Small intestine (tissue), 7 donors: ENCODE results near the gene SNX17. TPM values are rescaled to one million over a fixed set of nuclear protein-coding genes. Genes with fewer than 3 reads are reported as not detected.
A peak's percentile ranks its signal among the peaks of the same experiment; 100 is the strongest.

Experiments
- DNase-seq, 2 donors: peaks; one replicate each; pipeline versions ENCODE4 v3.0.0 to v3.0.0-alpha.2; 2013
- FAIRE-seq: peaks from 2 replicates; lab custom pipeline; 2012; peaks lifted over from hg19 to GRCh38; lab: Jason Lieb, UNC
- H3K27ac ChIP-seq, 3 donors: one replicate each; pipeline ENCODE4 v1.5.1; 2013; ENCODE audit warnings: low read length in 2 of 3, mild to moderate bottlenecking in 2 of 3, control low read depth in 1 of 3, inconsistent platforms in 1 of 3, low read depth in 1 of 3, moderate library complexity in 1 of 3
- H3K27me3 ChIP-seq, 3 donors: one replicate each; pipeline ENCODE4 v1.6.1; 2013; ENCODE audit warnings: low read length in 3 of 3, inconsistent platforms in 1 of 3; ENCODE audit not compliant: control insufficient read depth in 3 of 3, insufficient read depth in 3 of 3
- H3K36me3 ChIP-seq, 3 donors: one replicate each; pipeline ENCODE4 v1.6.1; 2013; ENCODE audit warnings: low read length in 3 of 3, inconsistent platforms in 1 of 3, low read depth in 1 of 3, mild to moderate bottlenecking in 1 of 3, moderate library complexity in 1 of 3; ENCODE audit not compliant: control insufficient read depth in 3 of 3, insufficient read depth in 2 of 3
- H3K4me1 ChIP-seq, 3 donors: one replicate each; pipeline ENCODE4 v1.6.1; 2013; ENCODE audit warnings: low read length in 2 of 3, inconsistent platforms in 1 of 3, low read depth in 1 of 3, mild to moderate bottlenecking in 1 of 3, moderate library complexity in 1 of 3; ENCODE audit not compliant: control insufficient read depth in 3 of 3, insufficient read depth in 2 of 3
- H3K4me3 ChIP-seq, 3 donors: one replicate each; pipeline ENCODE4 v1.5.1; 2013; ENCODE audit warnings: low read length in 3 of 3, control low read depth in 1 of 3, inconsistent platforms in 1 of 3, low read depth in 1 of 3, mild to moderate bottlenecking in 1 of 3, moderate library complexity in 1 of 3
- H3K9me3 ChIP-seq, 2 donors: one replicate each; pipeline ENCODE4 v1.6.1; 2013; ENCODE audit warnings: low read depth in 1 of 2, low read length in 1 of 2; ENCODE audit not compliant: control insufficient read depth in 2 of 2, insufficient read depth in 1 of 2
- whole genome bisulfite sequencing, 3 donors: extraction: QIAGEN DNeasy Blood & Tissue Kit; methylation state at CpG; one replicate each; pipeline ENCODE4 v1.1.7; 2013; 5-methylcytosine and 5-hydroxymethylcytosine counted together
- polyA plus RNA-seq, 4 donors: library from polyadenylated mRNA; stranded (reverse) in 3 of 4; unstranded in 1 of 4; fragments of 200-250 nt in 3 of 4; fragments of 120-200 nt in 1 of 4; gene quantifications; one replicate each; pipeline versions ENCODE4 v1.2.1 to v1.2.3, GENCODE V29; 2013
- donor health status: healthy with polysubstance abuse.
- donor health status: control.
- donor health status: control.
- donor health status: Bipolar disorder and iron deficiency.
- donor health status: healthy.

Gene SNX17
- polyA plus RNA-seq, 4 donors = 64.6 to 76.6 (median 70.9) TPM

GRCh38 chr2:27400348-27401135 is 30.1 kb downstream of the SNX17 start:
- no peak for DNase-seq
- Histone ChIP-seq H3K9me3 (no peaks in the 10 kb centered on the region), H3K4me3 (no peak overlapping the region), H3K4me1 (no peaks in the 10 kb centered on the region), H3K27ac (no peak overlapping the region), H3K36me3 (peaks cover 0 to 33% (median 0%) of the 10 kb centered on the region in 3 donors), H3K27me3 (no peaks in the 10 kb centered on the region)
- WGBS, 3 donors = 93 to 97% (median 96%) methylated on average over 2 of the region's 2 CpGs
- FAIRE-seq = no peak

GRCh38 chr2:27407798-27408491 is 37.5 kb downstream of the SNX17 start:
- no peak for FAIRE-seq
- Histone ChIP-seq H3K4me1 (peaks cover 0 to 6% (median 5%) of the 10 kb centered on the region in 3 donors), H3K4me3 (peak overlapping the region; percentile 15 to 91 (median 89)), H3K36me3 (peaks cover 0 to 22% (median 0%) of the 10 kb centered on the region in 3 donors), H3K9me3 (no peaks in the 10 kb centered on the region), H3K27ac (peak overlapping the region in 2 of 3 donors; percentile 8 to 21), H3K27me3 (no peaks in the 10 kb centered on the region)
- peak; percentile 50 to 60 for DNase-seq
- WGBS, 3 donors = 46 to 51% (median 51%) methylated on average over 16 of the region's 16 CpGs

GRCh38 chr2:27408601-27409320 is 38.3 kb downstream of the SNX17 start:
- Histone ChIP-seq H3K27ac (peak overlapping the region; percentile 42 to 85 (median 66)), H3K36me3 (peaks cover 0 to 20% (median 0%) of the 10 kb centered on the region in 3 donors), H3K9me3 (no peaks in the 10 kb centered on the region), H3K27me3 (no peaks in the 10 kb centered on the region), H3K4me3 (peak overlapping the region; percentile 89 to 99 (median 91)), H3K4me1 (peaks cover 0 to 6% (median 5%) of the 10 kb centered on the region in 3 donors)
- FAIRE-seq (no peak), DNase-seq (peak in 1 of 2 donors; percentile 15)
- 0% methylated on average over 29 to 33 of the region's 33 CpGs for WGBS, 3 donors

GRCh38 chr2:27409321-27410073 is 39.1 kb downstream of the SNX17 start, which contains the start of gene PPM1G:
Gene PPM1G, minus strand, starts transcription at chr2:27409591. Its CDS starts 169 bp downstream, at chr2:27409422.
- Histone ChIP-seq H3K27ac (peak within 1 kb of the TSS; percentile 42 to 88 (median 84)), H3K27me3 (no peaks in the 10 kb centered on the region), H3K9me3 (no peaks in the 10 kb centered on the region), H3K36me3 (peaks cover 0 to 15% (median 0%) of the 10 kb centered on the region in 3 donors), H3K4me3 (peak within 1 kb of the TSS; percentile 89 to 99 (median 91)), H3K4me1 (peaks cover 0 to 6% (median 5%) of the 10 kb centered on the region in 3 donors)
- WGBS, 3 donors = 1% methylated on average over 70 to 82 of the region's 82 CpGs
- no peak for FAIRE-seq
- DNase-seq = peak; percentile 94 to 98

GRCh38 chr2:27412419-27413152 is 42.2 kb downstream of the SNX17 start:
- Histone ChIP-seq H3K36me3 (peaks cover 0 to 1% (median 0%) of the 10 kb centered on the region in 3 donors), H3K9me3 (no peaks in the 10 kb centered on the region), H3K27ac (no peak overlapping the region), H3K4me1 (peaks cover 0 to 6% (median 5%) of the 10 kb centered on the region in 3 donors), H3K27me3 (no peaks in the 10 kb centered on the region), H3K4me3 (no peak overlapping the region)
- 79 to 88% (median 84%) methylated on average over 9 of the region's 9 CpGs for WGBS, 3 donors
- no peak for DNase-seq
- FAIRE-seq = no peak

GRCh38 chr2:27416151-27416550 is 45.7 kb downstream of the SNX17 start:
- no peaks in the 10 kb centered on the region for H3K4me1 ChIP-seq
- H3K9me3 ChIP-seq = no peaks in the 10 kb centered on the region
- 92 to 95% (median 94%) methylated on average over 6 of the region's 6 CpGs for WGBS, 3 donors
- no peak overlapping the region for H3K27ac ChIP-seq
- H3K4me3 ChIP-seq = no peak overlapping the region
- H3K27me3 ChIP-seq = no peaks in the 10 kb centered on the region
- FAIRE-seq = no peak
- H3K36me3 ChIP-seq = no peaks in the 10 kb centered on the region
- no peak for DNase-seq

GRCh38 chr2:27420996-27421395 is 50.6 kb downstream of the SNX17 start:
- no peaks in the 10 kb centered on the region for H3K4me1 ChIP-seq
- FAIRE-seq (no peak), DNase-seq (no peak)
- H3K4me3 ChIP-seq = no peak overlapping the region
- no peaks in the 10 kb centered on the region for H3K27me3 ChIP-seq
- H3K9me3 ChIP-seq = no peaks in the 10 kb centered on the region
- H3K27ac ChIP-seq = no peak overlapping the region
- H3K36me3 ChIP-seq = no peaks in the 10 kb centered on the region
